Erythroblast (primary cell): Measurements from ENCODE around the gene NEMP1.

Experiments used
- GATA1 ChIP-seq: IDR thresholded peaks from 2 replicates; pipeline ENCODE4 v1.6.1; 2011; ENCODE audit warnings: low read depth, mild to moderate bottlenecking, control low read depth, low read length, moderate library complexity
- POLR2A ChIP-seq: IDR thresholded peaks from 2 replicates; pipeline ENCODE4 v1.6.1; 2011; ENCODE audit warnings: mild to moderate bottlenecking, low read length

- TF ChIP-seq POLR2A = no peak
- no peak for TF ChIP-seq GATA1
Measured at GRCh38 chr12:57049890-57050289, 28.7 kb downstream of the NEMP1 start, which contains the start of gene MYO1A.
